GM21381 (cell line): ENCODE data around the gene GNAS.
"Not testable (repeated sequence)": the region's sequence is repeated elsewhere in the genome, so short reads cannot be mapped to it uniquely, and the experiment has no call there.

Experiments used
- ATAC-seq: cut with Tn5 transposase; IDR thresholded peaks from one replicate; pipeline ENCODE4 v1.9.1; 2021; ENCODE audit warnings: mild to moderate bottlenecking, moderate library complexity; ENCODE audit not compliant: unreplicated experiment

GNAS gene

DNA sequence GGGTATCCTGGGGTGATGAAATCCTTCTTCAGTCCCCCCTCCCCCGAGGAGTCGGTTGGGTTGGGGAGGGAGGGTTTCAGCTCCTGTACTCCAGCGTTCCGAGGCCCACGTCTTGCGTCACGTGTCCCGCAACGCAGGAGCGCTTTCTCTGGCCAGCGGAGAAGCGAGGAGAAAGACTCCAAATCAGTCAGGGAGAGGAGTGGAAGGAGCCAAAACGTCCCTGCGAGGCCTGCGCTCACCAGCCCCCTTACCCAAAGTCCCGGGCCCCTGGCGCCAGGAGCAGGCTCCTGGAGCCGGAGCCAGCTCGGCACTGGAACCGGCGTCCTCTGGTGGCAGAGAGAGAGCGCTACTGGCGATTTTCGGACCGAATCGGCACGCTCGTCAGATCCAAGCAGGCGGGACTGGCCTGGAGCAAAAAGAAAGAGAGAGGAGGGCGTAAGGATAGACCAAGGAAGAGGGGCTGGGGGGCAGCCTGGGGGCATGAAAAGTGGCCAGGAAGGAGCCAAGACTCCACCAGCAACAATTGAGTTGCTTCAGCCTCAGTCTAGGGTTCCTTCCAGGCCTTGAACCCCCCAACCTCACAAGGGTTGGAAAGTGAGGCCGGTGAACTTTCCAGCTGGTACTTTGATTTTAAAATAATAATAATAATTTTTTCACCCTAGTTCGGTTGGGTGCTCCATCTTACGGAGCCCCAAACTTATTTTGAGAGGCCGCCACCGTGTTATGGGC, at the start of gene GNAS:
Gene GNAS, plus strand, starts transcription at position 174 of the 729 bp plus-strand sequence.
- ATAC-seq: no peak

DNA sequence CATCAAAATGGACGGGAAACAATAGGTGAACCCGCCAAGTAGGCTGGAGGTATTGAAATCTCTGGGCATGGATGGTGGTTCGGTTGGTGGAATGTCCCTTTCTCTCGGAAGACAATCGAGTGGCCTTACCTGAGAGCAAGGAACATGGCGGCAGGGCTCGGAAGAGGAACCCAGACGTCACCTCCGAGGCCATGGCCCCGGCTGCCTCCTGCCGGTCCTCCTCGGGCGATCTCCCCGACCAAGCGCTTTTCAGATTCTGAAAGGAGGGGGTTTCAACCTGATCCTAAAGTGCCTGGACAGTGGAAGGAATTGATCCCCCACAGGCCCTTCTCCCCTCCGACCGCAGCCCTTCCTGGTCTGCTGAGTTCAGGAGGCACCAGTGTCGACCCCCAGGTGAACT, 49.0 kb upstream of the GNAS start:
- ATAC-seq: no peak

DNA sequence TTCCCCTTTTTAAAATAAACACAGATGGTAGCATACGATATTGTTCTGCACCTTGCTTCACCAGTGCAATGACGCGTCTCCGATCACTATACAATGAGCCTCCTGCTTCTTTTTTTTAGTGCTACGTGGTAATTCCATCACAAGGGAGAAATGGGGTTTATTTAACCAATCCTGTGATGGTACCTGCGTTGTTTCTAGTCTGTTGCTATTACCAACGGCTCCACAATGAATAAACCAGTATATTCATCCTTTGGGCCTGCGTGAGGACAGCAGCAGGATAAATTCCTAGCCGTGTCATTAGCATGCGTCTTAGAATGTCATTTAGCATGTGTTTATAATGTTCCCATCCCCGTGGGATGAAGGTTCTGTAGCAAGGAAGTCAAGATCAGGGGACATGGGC, 44.7 kb upstream of the GNAS start:
- ATAC-seq: no peak

DNA sequence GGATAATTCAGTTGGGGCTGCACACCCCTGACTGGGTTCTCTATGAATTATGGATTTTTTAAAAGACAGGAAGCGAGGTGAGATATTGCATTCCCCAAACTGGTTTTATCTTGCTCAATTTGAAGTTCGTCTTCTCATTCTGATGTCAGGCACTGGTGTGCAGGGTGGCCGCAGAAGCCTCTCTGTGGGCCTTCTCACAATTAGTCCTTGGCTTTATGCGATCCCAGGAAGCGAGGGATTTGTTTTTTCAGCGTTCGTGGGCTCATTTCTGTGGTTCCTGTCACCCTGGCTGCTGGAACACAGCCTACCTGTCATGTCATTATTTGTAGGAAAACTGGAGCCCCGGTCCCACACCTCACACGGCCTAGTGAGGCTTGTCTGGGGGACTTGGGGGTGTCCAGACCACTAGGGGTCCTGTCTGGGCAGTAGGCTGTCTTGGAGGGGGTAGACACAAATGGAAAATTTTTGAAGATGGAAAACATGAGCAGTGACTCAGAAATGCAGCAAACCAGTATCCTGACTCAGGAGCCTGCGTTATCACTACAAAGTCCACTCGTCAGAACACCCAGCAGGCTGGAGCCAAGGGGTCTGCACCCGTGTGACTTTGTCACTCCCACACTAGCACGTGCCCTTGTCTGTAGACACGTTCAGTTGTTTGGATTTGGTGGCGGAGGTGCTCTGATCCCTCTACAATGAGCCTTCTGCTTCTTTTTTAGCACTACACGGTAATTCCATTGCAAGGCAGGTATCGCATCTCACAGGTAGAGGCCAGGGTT, 44.1 kb upstream of the GNAS start:
- ATAC-seq: no peak

DNA sequence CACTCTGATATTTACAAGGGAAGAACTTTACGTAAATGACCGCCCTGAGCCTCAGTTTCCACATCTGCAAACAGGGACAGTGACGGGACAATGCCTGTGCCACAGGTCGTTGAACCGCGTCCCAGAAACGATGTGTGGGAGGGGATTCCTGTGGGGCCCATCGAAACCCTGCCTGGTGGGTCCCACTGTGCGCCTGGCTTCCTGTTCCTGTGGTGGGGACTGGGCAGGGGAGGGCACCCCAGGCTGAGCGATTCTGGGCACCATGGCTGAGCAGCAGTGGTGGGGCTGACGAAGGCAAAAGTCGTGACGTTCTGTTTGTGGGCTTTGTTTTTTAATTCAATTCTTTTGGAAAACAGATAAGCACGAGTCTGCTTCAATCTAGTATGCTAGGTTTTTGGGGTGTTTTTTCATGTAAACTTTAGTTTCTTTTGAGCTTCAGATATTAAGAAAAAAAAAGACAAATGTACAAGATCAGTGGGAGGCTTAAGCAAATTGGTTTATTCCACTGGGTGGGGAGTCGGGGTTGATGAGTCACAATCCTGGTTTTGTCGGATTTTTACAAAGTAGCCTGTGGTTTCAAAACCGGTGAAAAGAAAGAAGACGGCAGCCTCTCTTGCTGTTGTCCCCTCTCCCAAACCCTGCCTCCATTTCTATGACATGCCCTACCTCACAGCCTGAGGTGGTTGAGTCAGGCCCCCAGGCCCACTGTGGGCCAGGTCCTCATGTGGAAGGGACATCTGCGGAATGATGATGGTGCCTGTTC, 42.2 kb upstream of the GNAS start:
- no peak for ATAC-seq

DNA sequence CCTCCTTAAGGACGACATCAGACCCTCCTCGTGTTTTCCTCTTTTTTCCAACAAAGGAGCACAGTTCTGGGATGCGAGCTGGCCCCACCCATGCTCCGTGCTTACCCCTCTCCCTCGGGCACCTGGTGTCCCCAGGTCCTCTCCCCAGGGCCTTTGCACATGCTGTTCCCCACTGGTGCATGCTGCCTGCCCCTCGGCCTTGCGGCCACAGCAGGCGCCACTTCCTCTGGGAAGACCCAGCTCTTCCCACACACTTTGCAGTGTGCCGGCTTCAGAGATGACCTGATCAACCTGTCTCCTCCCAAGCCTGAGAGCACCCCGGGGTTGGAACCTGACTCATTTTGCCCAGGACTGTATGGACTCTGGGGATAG, 41.7 kb upstream of the GNAS start:
- no peak for ATAC-seq

DNA sequence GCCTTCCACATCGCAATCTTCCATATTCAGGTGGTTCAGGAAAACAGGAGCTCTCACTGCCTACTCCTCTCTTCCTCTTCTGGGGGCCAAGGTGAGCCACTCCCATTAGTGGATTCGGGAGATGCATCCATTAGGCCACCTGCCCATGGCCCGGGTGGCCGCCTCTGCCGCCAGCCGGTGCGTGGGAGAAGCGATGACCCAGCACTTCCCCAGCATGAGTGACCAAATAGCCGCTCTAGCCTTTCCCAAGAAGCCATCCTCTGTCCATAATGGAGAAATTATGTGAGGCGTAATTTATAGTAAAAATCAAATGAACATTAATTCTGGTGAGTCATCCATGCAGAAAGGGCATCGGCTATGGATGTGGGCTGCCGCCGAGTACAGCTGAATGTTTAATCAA, 41.2 kb upstream of the GNAS start:
- no peak for ATAC-seq

DNA sequence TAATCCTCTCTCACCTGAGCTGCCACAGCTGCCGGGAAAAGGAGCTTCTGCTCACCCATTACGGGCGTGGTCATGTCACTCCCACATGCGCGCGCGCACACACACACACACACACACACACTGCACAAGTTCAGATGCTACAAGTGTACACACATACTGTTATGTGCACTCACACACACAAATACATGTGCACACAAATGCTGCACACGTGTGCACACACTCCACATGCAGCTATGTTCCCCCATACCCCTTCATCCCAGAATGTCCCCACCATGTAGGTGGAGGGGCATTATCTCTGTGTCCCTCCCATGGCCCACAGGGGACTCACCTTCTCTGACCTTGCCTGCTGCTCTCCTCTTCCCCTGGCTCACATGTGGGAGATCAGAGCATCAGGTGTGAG, 39.1 kb upstream of the GNAS start:
- no peak for ATAC-seq

DNA sequence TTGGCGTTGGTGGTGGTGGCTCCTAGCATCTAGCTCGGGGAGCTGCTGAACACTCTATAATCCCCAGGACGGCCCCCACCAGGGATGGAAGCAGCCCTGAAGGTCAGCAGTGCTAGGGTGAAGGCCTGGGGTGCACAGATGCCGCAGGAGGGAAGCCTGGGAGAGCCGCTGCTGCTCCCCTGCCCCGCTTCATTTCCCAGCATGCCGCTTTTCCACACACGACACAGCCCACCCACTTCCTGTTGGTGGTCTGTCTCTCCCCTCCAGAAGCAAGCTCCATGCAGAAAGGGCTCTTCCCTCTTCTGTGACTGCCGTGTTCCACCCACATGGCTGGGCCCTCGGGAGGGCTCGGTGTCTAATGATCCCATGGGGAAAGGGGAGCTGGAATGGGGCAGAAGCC, 37.1 kb upstream of the GNAS start:
- no peak for ATAC-seq

DNA sequence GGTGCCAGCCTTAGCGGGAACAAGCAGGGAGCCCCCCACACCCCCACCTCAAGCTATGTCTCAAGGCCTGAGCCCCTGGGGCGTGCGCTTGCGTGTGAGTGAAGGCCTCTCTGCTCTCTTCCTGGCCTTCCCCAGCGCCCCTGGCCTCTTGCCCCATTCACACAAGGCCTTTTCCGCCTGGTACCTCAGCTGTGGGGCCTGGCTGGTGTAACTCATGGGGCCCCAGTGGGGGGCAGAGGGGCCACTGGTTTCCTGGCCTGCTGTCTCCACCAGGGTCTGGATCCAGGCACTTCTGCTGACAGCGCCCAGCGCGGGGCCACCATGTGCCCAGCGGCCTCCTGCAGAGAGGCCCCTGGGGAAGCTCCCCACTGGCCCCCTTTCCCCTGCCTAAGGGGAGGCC, 36.5 kb upstream of the GNAS start:
- no peak for ATAC-seq

DNA sequence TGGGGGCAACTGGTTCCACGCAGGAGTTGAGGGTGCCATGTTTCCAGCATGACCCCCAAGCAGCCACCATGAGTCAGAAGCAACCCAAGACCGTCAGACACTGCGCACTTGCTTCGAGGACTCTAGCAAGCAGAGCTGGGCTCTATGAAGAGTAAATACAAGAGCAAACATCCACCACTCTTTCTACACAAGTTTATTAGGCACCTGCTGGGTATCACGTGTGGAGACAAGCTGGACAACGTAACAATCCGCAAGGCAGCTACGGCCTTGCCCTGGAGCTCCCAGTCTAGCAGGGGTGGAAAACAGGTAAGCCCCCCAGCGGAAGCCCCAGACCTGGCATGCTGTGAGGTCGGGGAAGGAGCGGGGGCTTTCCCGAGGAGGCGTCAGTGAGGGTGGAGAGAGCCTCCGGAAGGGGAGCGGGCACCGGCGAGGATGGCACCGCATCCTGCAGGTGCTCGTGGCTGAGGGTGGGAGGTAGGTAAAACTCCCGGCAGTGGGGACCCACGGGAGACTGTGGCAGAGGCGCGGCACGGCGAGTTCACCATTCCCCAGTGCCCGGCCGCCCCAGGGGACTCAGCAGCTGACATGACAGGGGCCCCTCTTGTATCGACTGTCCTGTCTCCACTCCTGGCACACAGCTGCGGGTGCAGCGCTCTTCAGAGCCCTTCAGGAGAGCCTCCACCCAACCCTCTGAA, 35.4 kb upstream of the GNAS start:
- ATAC-seq: no peak

DNA sequence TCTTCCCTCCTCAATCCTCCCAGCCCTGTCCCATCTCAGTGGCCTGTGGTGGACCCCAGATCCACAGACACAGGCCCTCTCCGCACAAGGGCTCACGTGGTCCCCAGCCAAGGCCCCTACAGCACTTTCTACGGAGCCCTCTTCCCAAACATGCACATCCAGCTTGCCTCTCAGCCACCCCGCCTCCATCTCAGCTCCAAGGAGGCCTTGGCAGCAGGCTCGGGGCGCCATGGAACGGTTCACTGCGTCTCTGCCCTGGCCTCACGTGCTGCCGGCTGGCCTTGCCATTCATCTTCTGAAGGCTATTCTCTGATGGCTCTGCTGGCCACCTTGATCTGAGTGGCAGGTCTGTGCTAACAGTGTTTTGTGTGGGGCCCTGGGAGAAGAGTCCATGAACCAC, 34.8 kb upstream of the GNAS start:
- ATAC-seq: no peak

DNA sequence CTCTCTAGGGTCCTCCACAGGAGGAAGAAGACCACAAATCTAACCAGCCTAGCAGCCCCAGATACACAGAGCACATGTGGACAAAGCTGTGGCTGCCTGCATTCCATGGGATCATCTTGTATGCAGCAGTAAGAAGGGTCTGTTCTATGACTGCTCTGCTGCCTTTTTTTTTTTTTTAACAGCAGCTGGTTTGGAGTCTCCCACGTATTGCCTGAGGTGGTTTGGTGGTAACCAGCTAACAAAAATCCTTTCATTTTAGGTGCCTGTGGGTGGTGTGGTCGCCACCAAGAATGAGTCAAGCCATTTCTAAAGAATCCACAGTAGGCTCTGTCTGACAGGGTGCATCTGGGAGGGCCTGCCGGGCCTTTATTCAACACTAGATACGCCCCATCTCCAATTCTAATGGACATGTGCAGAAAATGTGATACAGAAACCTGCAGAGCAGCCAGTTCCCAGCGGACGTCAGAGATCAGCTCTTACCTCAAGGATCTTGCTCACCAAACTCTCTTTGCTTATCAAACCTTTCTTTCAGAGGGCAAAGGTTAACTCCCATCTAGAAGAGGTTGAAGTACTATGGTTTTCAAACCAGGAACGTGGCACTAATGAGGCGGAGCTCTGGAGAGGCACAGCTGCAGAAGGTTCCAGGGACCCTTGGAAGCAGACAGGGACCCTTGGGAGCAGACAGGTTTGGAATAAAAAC, 33.8 kb upstream of the GNAS start:
- ATAC-seq: no peak

DNA sequence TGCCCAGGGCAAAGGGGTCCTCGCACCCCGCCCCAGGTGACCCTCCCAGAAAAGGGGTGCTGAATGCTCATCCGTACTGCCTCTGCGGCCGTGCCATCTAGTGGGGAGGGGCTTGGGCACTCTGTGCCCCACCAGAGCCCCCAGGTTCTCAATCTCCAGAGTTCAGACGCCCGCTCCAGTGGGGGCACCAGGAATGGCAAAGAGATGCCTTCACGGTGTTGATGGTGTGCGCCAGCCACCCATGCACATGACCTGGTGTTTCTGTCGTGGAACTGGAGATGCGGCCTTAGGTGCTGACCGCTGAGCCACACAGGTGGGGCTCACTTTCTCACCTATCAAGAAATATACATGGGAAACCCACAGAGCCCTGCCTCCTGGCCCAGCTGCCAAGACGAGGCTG, 32.6 kb upstream of the GNAS start:
- no peak for ATAC-seq

DNA sequence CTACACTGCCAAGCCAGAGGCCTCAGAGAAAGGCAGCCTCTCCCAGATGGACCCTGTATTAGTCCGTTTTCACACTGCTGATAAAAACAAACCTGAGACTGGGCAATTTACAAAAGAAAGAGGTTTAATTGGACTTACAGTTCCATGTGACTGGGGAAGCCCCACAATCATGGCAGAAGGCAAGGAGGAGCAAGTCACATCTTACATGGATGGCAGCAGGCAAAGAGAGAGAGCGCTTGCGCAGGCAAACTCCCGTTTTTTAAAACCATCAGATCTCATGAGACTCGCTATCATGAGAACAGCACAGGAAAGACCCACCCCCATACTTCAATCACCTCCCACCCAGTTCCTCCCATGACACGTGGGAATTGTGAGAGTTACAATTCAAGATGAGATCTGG, 32.0 kb upstream of the GNAS start:
- not testable (repeated sequence) for ATAC-seq

DNA sequence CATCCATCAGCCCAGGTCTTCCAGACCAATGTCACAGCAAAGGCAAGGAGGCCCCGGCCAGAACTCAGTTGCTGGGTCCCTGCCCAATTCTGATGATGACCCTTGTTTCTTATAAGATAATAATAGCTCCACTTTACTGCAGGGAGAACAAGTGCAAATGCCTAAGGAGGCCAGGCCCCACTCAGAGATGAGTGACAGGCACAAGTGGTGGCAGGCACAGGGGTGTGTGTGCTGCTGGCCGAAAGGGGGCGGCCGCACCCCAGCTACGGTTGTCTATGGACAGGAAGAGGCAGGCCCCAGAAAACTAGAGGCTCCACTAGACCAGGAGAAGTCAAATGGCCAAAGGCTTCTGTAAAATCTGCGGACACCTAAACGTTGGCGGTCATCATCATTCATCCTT, 30.4 kb upstream of the GNAS start:
- no peak for ATAC-seq

DNA sequence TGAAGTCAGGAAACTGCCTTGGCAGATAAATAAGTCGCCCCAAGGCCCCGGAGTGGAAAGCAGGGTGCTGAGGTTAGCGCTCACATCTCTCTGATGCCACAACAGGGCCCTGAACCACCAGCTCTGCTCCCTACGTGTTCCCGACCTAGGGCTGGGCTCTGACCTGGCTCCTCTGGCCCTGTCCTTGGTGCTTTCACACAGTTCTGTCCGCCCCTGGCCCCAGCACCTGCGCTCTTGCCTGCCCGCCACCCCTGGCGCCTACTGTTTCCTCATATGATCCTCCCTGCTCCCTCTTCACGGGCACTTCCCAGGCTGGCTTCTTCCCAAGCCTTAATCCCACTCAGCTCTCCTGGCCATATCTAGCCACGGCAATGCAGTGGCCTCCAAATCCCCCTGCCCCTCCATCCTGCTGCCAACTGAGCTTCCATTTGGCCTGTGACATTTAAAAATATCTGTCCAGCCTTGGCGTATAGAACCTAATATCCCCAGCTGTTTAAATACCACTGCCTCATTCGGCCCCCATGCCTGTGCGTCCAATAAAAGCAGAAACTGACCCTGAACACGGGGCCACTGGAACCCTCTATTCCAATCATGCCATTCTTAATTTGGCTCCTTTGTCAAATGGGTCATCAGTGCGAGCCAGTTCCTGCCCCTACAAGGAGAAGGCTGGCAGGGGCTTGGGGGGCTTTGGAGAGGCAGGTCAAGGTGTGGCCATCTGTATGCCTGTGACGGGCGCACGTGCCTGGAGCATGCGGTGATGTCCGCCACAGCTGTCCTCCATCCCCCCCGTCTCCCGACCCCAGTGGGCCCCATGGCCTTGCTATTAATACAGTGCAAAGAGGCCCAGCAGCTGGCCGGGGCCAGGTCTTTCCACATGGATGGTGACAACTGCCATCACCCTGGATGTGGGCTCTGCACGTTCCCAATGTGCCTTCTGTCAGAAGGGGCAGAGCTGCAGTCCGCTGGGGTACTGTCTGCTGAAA, 29.5 kb upstream of the GNAS start:
- ATAC-seq: no peak

DNA sequence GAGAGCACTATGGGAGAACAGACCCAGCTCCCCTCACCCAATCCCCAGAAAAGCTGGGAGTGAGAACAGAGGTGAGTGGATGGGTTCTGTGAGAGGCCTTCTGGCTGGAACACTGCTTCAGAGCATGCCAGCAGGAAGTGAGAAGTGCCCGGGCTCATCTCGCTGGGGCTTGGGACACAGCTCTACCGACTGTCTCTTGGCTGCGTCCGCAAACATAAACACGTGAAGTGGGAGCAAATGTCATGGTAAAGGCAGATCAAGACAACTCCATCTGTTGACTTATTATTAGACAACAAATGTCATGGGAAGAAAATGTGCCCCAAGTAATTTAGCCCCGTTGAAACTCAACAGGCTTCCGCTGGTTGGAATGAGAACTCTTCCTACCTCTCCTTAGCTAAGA, 27.7 kb upstream of the GNAS start:
- ATAC-seq: no peak

DNA sequence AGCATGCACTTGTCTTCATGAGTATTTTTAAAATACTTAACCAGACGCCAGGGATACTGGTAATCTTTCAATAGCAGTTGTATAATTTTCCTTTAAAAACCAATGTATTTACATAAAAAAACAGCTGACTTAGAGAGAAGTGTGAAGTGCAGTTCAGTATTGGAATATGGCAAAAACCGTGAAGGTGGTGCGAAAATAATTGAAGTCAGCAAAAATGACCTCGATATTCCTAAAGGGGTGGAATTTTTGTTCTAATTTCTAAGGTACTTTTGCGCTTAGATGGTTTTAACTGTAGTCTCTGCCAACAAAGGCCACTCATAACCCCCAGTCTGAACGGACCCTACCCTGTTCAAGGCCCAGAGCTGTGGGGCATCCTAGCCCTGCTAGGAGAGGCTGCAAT, 27.1 kb upstream of the GNAS start:
- no peak for ATAC-seq

DNA sequence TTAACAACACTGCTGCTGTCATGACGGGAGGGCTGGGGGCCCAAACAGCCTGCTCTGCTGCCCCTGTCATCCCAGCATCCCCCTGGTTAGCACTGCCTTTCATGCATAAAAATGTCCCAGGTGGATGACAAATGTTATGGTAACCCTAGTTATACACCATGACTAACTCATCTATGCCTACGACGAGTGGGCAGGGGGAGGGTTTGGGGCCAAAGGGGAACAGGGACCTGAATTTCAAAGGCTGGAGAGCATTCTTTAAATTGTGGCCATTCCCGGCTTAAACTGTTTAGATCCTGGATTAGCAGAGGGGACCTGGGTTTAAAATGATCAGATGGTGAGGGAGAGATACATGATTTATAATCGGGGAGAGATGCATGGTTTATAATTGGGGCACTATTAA, 26.2 kb upstream of the GNAS start:
- ATAC-seq: no peak
